Measurements from ENCODE around the gene METAP2.
"Not testable (repeated sequence)": the region's sequence is repeated elsewhere in the genome, so short reads cannot be mapped to it uniquely, and the experiment has no call there.

METAP2 gene

GRCh38 chr12:95473884-95474659 is at the start of gene METAP2:
Gene METAP2 (plus strand): TSS chr12:95474152. CDS start chr12:95474180, 28 bp downstream.
- peak; percentile 95 for DNase-seq

- DNase-seq: no peak
Measured at GRCh38 chr12:95424271-95424994, 49.5 kb upstream of the METAP2 start.

- DNase-seq: no peak
Measured at GRCh38 chr12:95429172-95429510, 44.8 kb upstream of the METAP2 start.

- DNase-seq: no peak
Measured at GRCh38 chr12:95431120-95431519, 42.8 kb upstream of the METAP2 start.

GRCh38 chr12:95435355-95435754 is 38.6 kb upstream of the METAP2 start:
- DNase-seq: no peak

- DNase-seq: no peak
Measured at GRCh38 chr12:95437565-95437964, 36.4 kb upstream of the METAP2 start.

GRCh38 chr12:95439461-95440230 is 34.3 kb upstream of the METAP2 start:
- no peak for DNase-seq

GRCh38 chr12:95440401-95440800 is 33.6 kb upstream of the METAP2 start:
- no peak for DNase-seq

- DNase-seq: no peak
Measured at GRCh38 chr12:95443459-95443858, 30.5 kb upstream of the METAP2 start.

GRCh38 chr12:95445099-95445498 is 28.9 kb upstream of the METAP2 start:
- DNase-seq: not testable (repeated sequence)

- no peak for DNase-seq
Measured at GRCh38 chr12:95445884-95446505, 28.0 kb upstream of the METAP2 start.

- no peak for DNase-seq
Measured at GRCh38 chr12:95446506-95446900, 27.4 kb upstream of the METAP2 start.

GRCh38 chr12:95449656-95450055 is 24.3 kb upstream of the METAP2 start:
- DNase-seq: not testable (repeated sequence)

GRCh38 chr12:95452501-95452900 is 21.5 kb upstream of the METAP2 start:
- DNase-seq: not testable (repeated sequence)

- not testable (repeated sequence) for DNase-seq
Measured at GRCh38 chr12:95453881-95454280, 20.1 kb upstream of the METAP2 start.

- not testable (repeated sequence) for DNase-seq
Measured at GRCh38 chr12:95454780-95455215, 19.2 kb upstream of the METAP2 start.

- not testable (repeated sequence) for DNase-seq
Measured at GRCh38 chr12:95457605-95458004, 16.3 kb upstream of the METAP2 start.

- DNase-seq: no peak
Measured at GRCh38 chr12:95458761-95459160, 15.2 kb upstream of the METAP2 start.

- no peak for DNase-seq
Measured at GRCh38 chr12:95459310-95459709, 14.6 kb upstream of the METAP2 start.

GRCh38 chr12:95460105-95460504 is 13.8 kb upstream of the METAP2 start:
- DNase-seq: no peak

GRCh38 chr12:95460896-95461295 is 13.1 kb upstream of the METAP2 start:
- no peak for DNase-seq

GRCh38 chr12:95462081-95462480 is 11.9 kb upstream of the METAP2 start:
- no peak for DNase-seq

- DNase-seq: no peak
Measured at GRCh38 chr12:95462551-95462950, 11.4 kb upstream of the METAP2 start.
